Neural crest cell (in vitro differentiated cells): ENCODE results near the gene GALNT3. TPM values are rescaled to one million over a fixed set of nuclear protein-coding genes. Genes with fewer than 3 reads are reported as not detected.

Experiments
- DNase-seq: peaks from one replicate; pipeline ENCODE4 v3.0.0; 2021; ENCODE audit warnings: low read depth, mixed read lengths, low spot score
- H3K27ac Mint-ChIP-seq: one replicate; pipeline ENCODE4 v1.8.0; 2021; ENCODE audit warnings: mild to moderate bottlenecking, mixed read lengths; ENCODE audit not compliant: unreplicated experiment
- H3K27me3 Mint-ChIP-seq: 2 replicates; pipeline ENCODE4 v1.8.0; 2021; ENCODE audit warnings: low read depth, mild to moderate bottlenecking, mixed read lengths
- H3K36me3 Mint-ChIP-seq: 2 replicates; pipeline ENCODE4 v1.8.0; 2021; ENCODE audit warnings: low read depth, mild to moderate bottlenecking, mixed read lengths
- H3K4me1 Mint-ChIP-seq: 2 replicates; pipeline ENCODE4 v1.8.0; 2021; ENCODE audit warnings: mixed read lengths
- H3K4me3 Mint-ChIP-seq: one replicate; pipeline ENCODE4 v1.8.0; 2021; ENCODE audit warnings: mild to moderate bottlenecking, mixed read lengths
- H3K9me3 Mint-ChIP-seq: 2 replicates; pipeline ENCODE4 v1.8.0; 2021; ENCODE audit warnings: mixed read lengths
- CTCF ChIP-seq: fragments of 200-600 bp; sonication (generic); conservative IDR thresholded peaks from 2 replicates; pipeline ENCODE4 v1.5.0; 2021; ENCODE audit warnings: antibody characterized with exemption, mild to moderate bottlenecking
- total RNA-seq: library from RNA; stranded (reverse); gene quantifications from 2 replicates; pipeline ENCODE4 v1.2.1, GENCODE V29; 2021

GALNT3 gene
- total RNA-seq, 1 donor from 2014 or later = 3.1 TPM

- H3K4me1 Mint-ChIP-seq = no peaks in the 10 kb centered on the region
- TF ChIP-seq CTCF = no peak
- H3K27me3 Mint-ChIP-seq = no peaks in the 10 kb centered on the region
- no peak for DNase-seq
- H3K27ac Mint-ChIP-seq = no peak overlapping the region
- H3K36me3 Mint-ChIP-seq = no peaks in the 10 kb centered on the region
- H3K4me3 Mint-ChIP-seq = no peak overlapping the region
- H3K9me3 Mint-ChIP-seq = no peaks in the 10 kb centered on the region
Observed at GRCh38 chr2:165745916-165746315, 48.1 kb downstream of the GALNT3 start.

GRCh38 chr2:165743442-165743841 is 50.6 kb downstream of the GALNT3 start:
- Mint-ChIP-seq H3K36me3 (no peaks in the 10 kb centered on the region), H3K9me3 (peaks cover 4% of the 10 kb centered on the region), H3K27ac (no peak overlapping the region), H3K27me3 (no peaks in the 10 kb centered on the region), H3K4me3 (no peak overlapping the region), H3K4me1 (no peaks in the 10 kb centered on the region)
- TF ChIP-seq CTCF = no peak
- no peak for DNase-seq

DNA sequence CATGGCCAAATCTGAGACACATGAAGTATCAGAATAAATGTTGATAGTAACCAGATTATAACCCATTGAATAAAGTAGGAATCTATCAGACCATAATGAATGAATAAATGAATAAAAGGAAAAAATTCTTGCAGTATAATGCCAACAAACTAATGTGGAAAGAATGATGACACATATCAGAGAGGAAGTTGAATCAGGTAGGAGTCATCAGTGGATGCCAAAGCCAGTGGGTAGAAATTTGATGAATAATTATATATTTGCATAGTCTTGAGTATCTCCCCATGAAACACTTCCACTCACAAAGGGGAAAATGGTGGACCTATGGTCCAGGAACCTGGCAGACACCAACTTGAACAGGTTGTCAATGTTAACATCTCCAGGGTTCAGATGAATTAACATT is 68.6 kb downstream of the GALNT3 start:
- Mint-ChIP-seq H3K4me3 (no peak overlapping the region), H3K27me3 (no peaks in the 10 kb centered on the region), H3K36me3 (no peaks in the 10 kb centered on the region), H3K9me3 (no peaks in the 10 kb centered on the region), H3K27ac (no peak overlapping the region), H3K4me1 (no peaks in the 10 kb centered on the region)
- TF ChIP-seq CTCF = no peak
- DNase-seq = no peak

DNA sequence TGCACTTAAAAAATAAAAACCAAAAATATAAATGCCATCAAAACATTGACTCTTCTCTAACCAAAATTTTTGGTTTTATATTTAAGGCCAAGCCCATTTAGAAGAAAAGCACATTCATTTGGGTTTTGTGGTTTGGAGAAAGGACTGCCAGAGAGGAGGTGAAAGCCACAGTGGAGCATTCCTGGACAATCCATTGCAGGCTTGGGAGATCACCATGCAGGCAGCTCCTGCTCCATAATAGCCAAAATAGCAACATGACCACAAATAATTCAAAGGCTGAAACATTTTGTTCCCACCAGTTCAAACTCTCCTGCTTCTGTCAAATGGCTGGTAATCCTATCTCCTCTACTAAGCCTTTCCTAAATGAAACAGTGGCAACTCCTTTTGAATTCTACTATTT is 73.5 kb downstream of the GALNT3 start:
- Mint-ChIP-seq H3K4me1 (no peaks in the 10 kb centered on the region), H3K27ac (no peak overlapping the region), H3K27me3 (no peaks in the 10 kb centered on the region), H3K4me3 (no peak overlapping the region), H3K36me3 (no peaks in the 10 kb centered on the region), H3K9me3 (peaks cover 3% of the 10 kb centered on the region)
- no peak for TF ChIP-seq CTCF
- DNase-seq = no peak

GRCh38 chr2:165718610-165719210 is 75.3 kb downstream of the GALNT3 start:
- H3K27me3 Mint-ChIP-seq = no peaks in the 10 kb centered on the region
- no peaks in the 10 kb centered on the region for H3K36me3 Mint-ChIP-seq
- no peak overlapping the region for H3K4me3 Mint-ChIP-seq
- no peak for DNase-seq
- no peak for TF ChIP-seq CTCF
- H3K4me1 Mint-ChIP-seq = no peaks in the 10 kb centered on the region
- peaks cover 3% of the 10 kb centered on the region for H3K9me3 Mint-ChIP-seq
- no peak overlapping the region for H3K27ac Mint-ChIP-seq
